CD4-positive, alpha-beta T cell treated with Interleukin-15 for 4 hours (primary cell): ENCODE data around the gene AGBL4.

Experiments used
- DNase-seq: peaks from one replicate; pipeline ENCODE4 v3.0.0-alpha.2; 2020; ENCODE audit warnings: low spot score

The AGBL4 gene

GRCh38 chr1:48581270-48581669 is 1442.5 kb downstream of the AGBL4 start:
- DNase-seq, result no peak

DNA sequence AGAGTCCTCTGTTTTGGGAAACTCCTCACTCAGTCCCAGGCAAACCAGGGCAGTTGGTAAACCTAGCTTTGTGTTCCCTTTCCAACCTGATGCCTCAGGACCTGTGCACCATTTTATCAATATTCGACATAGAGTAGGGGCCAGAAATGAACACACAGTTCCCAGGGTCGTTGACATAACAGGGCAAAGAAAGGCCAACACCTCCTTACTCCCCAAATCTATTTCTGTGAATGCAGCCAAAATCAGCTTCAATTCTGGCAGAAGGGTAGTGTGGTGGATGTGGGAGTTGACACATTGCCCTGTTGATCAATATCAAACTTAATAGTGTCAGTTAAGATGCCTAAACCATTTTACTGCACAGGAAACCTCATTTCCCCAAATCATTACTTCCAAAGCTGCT is 1447.2 kb downstream of the AGBL4 start:
- no peak for DNase-seq

GRCh38 chr1:48572646-48573258 is 1451.0 kb downstream of the AGBL4 start:
- no peak for DNase-seq

GRCh38 chr1:48572134-48572533 is 1451.6 kb downstream of the AGBL4 start:
- DNase-seq, result no peak

DNA sequence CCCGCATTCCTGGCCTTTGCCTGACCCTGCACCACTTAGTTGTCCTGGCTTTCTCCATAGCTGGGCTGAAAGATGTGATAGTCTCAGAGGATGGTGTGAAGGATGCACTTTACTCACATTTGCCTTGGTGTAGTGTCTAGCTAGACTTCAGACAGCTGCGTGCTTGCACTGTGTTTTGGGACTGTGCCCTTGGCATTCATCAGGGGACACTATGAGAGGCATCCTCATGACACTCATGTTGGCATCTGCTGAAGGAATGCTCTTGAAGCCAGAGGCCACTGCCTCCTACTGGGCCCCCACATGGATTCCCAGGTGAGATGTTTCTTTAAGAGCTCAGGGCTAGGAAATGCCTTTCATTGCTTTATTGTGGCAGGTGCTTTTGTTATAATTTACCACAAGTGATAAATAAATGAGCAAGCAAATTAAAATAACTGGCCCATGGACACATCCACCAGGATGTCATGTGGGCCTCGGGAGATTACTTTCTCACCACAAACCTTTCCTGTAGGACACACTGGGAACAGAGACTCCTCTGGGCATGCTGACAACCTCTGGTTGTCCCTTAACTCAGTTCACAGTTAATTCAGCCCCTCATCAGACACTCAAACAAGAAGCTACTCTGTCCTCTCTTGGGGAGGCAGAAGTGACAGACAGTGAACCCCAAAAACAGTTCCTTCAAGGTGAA is 1452.3 kb downstream of the AGBL4 start:
- no peak for DNase-seq

DNA sequence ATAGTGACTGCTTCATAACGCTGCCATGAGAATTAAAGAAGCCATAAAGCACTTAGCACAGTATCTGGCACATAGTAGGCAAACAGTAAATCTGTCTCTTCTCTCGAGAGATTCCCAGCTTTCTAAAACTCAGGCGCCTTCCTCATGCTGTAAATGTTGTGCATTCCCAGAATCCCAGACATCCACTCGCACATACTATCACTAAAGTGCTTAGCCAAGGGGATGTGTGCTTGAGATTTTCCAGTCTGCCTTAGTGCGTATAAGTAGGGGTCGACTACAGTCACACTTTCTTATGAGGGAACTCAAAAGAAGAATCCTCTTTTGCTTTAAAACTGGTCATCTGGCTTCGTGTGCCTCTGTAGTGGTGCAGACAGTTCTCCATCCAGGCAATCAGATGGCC is 1453.2 kb downstream of the AGBL4 start:
- no peak for DNase-seq

DNA sequence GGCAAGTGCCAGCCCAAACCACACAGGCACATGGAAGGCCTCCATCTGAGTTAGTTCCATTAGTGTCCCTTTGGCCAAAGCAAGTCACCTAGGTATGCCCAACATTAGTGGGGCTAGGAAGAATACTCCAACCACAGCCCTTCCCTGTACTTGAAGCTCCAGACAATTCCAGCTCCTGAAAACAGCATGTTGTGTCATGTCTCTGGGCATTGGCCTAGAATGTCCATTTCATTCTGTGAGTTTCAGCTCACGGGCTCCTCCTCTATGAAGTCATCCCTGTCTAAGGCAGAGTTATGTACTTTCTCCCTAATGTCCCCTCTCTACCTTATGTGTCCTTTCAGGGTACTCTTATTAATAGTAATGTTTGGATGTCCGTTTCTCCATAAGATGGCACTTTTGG is 1455.3 kb downstream of the AGBL4 start:
- no peak for DNase-seq

DNA sequence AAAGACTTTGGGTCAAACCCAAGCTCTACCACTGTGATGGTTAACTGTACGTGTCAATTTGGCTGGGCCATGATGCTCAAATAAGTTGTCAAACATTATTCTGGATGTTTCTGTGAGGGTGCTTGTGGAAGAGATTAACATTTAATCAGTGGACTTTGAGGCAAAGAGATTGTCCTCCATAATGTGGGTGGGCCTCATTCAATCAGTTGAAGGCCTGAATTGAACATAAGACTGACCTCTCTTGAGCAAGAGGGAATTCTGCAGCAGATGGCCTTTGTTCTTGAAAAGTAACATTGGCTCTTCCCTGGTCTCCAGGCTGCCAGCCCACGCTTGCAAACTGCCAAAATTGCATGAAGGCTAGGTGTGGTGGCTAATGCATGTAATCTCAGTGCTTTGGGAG is 1457.3 kb downstream of the AGBL4 start:
- no peak for DNase-seq

GRCh38 chr1:48563021-48563420 is 1460.7 kb downstream of the AGBL4 start:
- DNase-seq, result no peak

DNA sequence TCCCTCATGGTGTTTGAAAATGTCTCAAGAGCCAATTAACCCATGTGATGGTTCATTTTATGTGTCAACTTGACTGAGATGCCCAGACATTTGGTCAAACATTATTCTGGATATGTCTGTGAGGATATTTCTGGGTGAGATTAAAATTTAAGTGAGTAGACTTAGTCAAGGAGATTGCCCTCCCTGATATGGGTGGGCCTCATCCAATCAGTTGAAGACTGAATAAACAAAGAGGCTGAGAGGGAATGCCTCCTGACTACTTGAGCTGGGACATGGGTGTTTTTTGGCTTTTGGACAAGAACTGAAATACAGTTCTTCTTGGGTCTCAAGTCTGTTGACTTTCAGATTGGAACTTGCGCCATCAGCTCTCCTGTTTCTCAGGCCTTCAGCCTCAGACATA is 1462.3 kb downstream of the AGBL4 start:
- DNase-seq, result no peak

DNA sequence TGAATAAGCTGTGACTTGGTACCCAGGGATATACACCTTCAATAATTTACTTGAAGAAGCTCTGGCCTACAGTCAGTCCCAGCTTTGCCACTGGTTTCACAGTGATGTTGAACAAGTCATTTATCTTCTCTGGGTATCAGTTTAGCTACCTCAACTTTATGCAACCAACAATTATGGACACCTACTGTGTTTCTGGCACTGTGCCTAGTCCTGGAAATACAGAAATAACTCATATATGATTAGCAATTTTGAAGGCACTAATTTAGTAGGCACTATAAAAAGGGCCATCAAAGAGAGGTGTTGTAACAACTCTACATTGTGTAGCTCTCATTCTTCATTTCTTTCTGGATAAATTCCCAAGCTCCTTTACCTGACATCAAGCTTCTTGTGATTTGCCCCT is 1463.2 kb downstream of the AGBL4 start:
- no peak for DNase-seq

DNA sequence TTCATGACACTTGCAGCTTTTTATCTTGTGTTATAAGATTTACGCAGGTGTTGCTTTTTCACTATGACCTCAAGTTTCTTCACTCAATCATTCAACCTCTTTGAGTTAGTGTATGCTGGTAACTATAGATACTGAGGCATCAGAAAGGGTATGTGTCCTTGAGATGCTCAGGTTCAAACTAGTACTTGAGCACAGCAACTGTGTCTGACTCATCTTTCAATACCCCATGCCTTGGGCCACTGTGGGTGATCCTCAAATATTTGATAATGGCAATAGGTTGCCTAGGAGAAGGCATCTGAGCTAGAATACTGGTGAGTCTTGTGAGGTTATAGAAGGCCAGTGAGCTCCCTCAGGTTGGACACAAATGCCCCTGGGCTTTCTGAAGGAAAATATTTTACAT is 1463.6 kb downstream of the AGBL4 start:
- DNase-seq, result no peak

- no peak for DNase-seq
These were observed 1465.4 kb downstream of the AGBL4 start for GRCh38 chr1:48558366-48558765.

DNA sequence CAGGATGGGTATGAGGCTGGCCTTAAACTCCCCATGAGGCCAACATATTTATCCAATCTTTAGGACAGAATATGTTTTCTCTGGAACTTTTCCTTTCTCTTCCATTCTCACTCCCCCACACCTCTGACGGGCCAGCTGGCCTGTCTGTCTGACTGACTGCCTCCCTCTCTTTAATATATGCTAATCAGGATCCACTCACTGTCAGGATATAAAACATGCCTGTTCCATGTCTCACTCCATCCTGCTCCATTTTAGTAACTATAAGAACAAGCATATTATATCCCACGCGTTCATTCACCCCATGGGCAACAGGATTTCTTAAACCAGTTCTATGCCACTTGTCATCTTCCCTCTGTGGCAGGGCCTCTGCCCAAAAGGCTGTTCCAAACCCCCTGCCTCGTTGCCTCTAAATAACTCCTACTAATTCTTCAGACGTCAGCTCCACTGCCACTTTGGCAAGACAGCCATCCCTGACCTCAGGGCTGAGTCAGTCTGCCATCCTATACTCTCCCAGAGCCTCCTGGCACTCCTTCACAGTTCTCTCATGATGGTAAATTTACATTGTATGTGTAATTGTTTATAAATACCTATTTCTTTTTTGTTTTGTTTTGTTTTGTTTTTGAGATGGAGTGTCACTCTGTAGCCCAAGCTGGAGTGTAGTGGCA is 1467.4 kb downstream of the AGBL4 start:
- no peak for DNase-seq

DNA sequence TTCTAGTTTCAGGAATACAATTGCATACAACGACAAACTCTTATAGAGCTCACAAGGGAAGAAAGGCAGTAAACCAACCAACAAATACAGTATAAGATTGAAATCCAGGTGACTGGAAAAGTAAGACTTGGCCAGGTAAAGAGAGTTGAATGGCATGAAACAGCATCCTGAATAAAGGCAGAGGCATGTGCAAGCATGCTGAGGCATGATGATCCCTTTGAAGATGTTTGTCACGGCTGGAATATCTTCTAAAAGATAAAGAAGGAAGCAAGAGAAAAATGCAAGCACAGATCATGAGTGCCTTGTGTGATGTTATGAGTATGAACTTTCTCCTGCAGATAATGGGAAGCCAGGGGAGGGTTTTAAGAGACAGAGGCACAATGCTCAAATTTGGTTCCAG is 1468.5 kb downstream of the AGBL4 start:
- no peak for DNase-seq

DNA sequence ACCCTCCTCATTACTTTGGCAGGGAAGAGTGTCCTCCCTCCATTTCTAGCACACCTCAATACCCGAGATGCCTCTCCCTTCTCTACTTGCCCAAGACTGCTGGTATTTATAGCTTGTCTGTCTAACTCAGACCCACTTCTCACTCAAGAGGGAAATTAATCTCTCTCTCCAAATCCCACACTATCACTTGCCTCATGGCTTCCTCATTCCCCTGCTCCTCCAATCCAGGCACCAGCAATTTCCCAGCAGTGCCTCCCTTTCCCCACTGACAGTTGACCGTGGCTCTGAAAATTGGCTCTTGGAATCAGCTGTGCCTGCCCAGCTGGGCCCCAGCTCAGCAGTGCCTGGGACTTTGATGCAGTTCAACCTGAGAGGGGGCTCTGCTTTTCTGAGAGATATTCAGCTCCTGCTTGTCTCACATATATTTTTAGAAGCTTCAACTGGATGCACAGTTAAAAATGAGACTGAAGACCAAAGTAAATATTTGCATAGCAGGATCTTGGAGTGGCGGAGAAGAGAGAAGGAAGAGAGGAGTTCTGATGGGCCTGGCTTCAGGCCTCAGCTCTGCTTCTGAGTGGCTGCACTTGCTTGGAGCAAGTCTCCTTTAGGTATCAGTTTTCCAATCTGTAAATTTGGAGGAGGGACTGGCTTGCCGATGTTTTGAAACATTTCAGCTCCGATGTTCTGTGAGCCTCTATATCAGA is 1470.7 kb downstream of the AGBL4 start:
- DNase-seq, result no peak

DNA sequence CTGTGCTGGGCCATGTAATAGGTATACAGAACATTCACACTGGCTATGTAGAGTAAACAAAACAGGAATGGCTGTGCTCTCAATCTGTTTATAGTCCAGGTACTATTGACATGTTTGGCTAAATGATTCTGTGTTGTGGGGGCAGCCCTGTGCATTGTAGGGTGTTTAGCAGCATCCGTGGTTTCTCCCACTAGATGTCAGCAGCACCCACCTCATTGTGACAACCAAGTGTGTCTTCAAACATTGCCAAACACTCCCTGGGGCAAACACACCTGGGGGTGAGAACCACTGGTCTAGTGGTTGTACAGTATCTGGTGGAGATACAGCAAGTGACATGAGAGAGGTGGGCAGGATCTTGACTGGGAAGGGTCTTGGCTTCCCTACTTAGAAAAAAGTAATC is 1471.3 kb downstream of the AGBL4 start:
- DNase-seq, result no peak

DNA sequence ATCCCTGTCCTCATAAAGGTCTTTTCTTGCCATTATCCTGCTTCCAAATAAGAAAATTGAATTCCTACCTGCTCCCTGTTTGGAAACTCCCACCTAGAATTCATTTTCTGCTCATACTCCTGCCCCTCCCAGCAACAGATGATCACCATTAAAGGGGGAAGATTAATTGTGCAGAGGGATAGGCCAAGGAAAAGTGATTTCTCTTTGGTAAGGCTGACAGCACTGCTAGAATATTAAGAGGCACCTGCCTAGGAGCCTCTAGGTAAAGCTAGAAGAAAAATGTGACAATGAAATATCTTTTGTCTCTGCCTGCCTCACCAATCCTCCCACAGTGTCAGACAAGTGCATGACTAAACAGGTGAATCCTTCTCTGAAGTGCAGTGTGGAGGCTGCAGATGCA is 1474.8 kb downstream of the AGBL4 start:
- DNase-seq, result no peak

DNA sequence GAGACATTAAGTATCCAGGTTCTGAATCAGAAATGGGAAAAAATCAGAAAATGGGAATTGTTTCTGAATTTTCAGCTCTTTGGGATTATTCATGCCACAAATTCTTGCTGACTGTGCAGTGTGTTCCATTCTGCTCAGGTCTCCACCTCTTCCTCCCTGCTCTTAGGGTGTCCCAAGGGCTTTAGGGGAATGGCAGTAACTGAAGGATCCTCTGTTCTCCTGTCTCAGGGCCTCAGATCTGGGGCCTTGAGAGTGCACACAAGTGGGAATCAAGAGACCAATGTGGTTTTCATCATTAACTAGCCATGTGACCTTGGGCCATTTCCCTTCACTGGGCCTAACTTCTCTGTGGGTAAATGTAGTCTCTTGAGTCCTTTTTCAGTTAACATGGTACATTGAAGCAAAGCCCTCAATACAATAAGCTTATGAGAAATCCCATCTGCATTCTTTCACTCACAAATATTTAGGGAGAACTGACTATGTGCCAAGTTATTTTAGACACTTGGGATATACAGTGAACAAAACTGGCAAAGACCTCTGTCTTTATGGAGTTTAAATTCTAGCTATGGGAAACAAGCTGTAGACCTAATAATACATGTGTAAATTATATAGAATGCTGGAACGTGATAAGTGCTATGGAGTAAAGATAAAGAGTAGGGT is 1476.1 kb downstream of the AGBL4 start:
- DNase-seq, result no peak

DNA sequence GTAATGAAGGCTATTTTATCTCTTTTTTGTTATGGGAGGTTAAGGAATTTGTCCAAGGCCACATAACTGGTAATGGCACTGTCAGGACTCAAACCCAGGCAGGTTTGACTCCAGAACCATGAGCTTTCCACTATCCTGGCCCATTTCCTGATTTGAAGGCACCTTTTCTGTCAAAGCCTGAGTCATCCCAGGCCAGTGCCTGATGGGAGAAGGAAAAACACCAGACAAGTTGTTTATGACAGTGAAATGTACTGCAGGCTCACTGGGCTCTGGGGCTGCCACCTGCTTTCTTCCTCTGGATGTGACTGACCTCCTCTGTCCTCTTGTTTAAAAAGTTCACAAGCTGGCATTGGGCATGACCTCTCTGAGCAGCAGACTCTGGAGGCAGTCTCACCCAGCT is 1479.9 kb downstream of the AGBL4 start:
- DNase-seq, result no peak

- DNase-seq, result no peak
These were observed 1483.2 kb downstream of the AGBL4 start for GRCh38 chr1:48540587-48540986.

DNA sequence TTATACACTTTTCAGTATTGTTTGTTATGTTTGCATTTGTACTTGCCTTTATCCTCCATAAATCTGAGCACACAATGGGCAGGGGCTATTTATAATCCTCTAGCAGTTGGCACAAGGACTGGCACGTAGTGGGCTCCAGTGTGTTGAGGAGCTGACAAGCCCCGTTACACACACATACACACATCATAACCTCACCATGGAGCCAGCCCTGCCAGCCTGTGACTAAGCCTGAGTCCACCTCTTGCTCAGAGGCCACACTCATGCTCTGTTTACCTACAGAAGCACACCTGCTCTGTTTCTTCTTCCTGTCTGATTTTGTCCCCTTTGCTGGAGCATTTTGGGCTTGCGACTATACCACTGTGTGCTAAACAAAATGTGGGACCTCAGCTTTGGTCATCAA is 1487.3 kb downstream of the AGBL4 start:
- no peak for DNase-seq

DNA sequence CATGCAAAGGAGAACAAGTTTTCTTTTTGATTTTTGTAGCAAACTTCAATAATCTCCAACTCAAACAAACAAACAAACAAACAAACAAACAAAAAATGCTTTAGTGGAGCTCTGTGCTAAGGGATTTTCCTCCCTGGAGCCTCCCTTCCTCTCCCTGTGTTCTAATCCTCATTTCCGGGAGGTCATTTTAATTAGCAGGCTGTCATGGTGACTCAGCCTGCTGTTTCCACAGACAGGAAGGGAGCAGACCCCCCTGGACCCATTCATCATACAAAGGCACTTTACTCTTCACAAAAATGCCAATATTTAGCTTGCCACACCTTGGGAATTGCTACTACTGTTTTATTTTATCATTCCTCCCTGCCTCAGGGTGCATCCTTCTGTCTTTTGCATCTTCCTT is 1490.8 kb downstream of the AGBL4 start:
- no peak for DNase-seq
